ENCODE measurements around the gene ARG2. TPM values are rescaled to one million over a fixed set of nuclear protein-coding genes. Genes with fewer than 3 reads are reported as not detected.

Gene ARG2
- total RNA-seq, 1 experiment from 2014 or later = 1.1 TPM

DNA sequence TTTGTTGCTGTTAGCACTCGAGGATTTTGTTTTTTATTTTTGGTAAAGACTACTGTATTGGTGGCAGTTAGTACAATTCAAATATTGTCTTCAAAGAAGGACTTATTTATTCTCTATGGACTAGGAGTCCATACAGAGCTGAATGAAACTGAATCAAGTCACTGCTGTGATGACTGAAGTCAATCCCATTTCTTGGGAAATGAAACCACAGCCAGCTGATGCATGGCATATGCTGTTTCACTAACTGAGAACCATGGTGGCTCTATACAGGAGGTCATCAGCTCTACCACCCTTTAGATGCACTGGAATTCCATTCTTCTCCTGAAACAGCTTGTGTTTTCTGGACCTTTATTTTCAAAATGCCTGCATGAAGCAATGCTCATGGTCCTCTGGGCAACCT, 32.5 kb downstream of the ARG2 start:
- Histone ChIP-seq H4K20me1 (ENCODE audit: low read length) (no peaks in the 10 kb centered on the region), H3K79me2 (ENCODE audit: low read length) (no peaks in the 10 kb centered on the region), H3K9me3 (ENCODE audit: low read length) (no peaks in the 10 kb centered on the region), H3K36me3 (ENCODE audit: low read depth, low read length) (peaks cover 59% of the 10 kb centered on the region), H3K4me3 (ENCODE audit: low read length) (no peak overlapping the region), H3K9ac (ENCODE audit: low read length) (no peak overlapping the region), H3K4me2 (ENCODE audit: low read length) (no peak overlapping the region), H2AFZ (ENCODE audit: low read length) (no peak overlapping the region), H3K9me2 (replicated peaks; ENCODE audit: low read length) (no peaks in the 10 kb centered on the region), H3K27me3 (ENCODE audit: low read length) (no peaks in the 10 kb centered on the region), H3K4me1 (ENCODE audit: insufficient read depth, low read length) (no peaks in the 10 kb centered on the region), H3K27ac (ENCODE audit: low read length) (no peak overlapping the region), H3F3A (ENCODE audit: low read length, unreplicated experiment) (no peaks in the 10 kb centered on the region)
- intact Hi-C loops (cut with micrococcal nuclease) = no loop called here
- TF ChIP-seq, protein P1, sequence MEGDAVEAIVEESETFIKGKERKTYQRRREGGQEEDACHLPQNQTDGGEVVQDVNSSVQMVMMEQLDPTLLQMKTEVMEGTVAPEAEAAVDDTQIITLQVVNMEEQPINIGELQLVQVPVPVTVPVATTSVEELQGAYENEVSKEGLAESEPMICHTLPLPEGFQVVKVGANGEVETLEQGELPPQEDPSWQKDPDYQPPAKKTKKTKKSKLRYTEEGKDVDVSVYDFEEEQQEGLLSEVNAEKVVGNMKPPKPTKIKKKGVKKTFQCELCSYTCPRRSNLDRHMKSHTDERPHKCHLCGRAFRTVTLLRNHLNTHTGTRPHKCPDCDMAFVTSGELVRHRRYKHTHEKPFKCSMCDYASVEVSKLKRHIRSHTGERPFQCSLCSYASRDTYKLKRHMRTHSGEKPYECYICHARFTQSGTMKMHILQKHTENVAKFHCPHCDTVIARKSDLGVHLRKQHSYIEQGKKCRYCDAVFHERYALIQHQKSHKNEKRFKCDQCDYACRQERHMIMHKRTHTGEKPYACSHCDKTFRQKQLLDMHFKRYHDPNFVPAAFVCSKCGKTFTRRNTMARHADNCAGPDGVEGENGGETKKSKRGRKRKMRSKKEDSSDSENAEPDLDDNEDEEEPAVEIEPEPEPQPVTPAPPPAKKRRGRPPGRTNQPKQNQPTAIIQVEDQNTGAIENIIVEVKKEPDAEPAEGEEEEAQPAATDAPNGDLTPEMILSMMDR (conservative IDR thresholded peaks at IDR 0.05; ENCODE audit: low read depth, low read length) = no peak
- no peak for TF ChIP-seq EZH2phosphoT487 (IDR thresholded peaks at IDR 0.05; ENCODE audit: borderline replicate concordance, low read length)
- TF ChIP-seq EZH2 (IDR thresholded peaks at IDR 0.05; ENCODE audit: low read length, unreplicated experiment) = no peak
- POLR2A ChIA-PET (ENCODE audit: unreplicated experiment) = no interaction called here
- CTCF ChIA-PET = interaction anchor here (0.6 kb wide), 1 partner anchor 18 kb away, joined by 13 read pairs; no protein-coding TSS in a partner anchor
- no TSS peak for BruUV-seq (replicated peaks)
- ATAC-seq (no peak), DNase-seq (no peak)

DNA sequence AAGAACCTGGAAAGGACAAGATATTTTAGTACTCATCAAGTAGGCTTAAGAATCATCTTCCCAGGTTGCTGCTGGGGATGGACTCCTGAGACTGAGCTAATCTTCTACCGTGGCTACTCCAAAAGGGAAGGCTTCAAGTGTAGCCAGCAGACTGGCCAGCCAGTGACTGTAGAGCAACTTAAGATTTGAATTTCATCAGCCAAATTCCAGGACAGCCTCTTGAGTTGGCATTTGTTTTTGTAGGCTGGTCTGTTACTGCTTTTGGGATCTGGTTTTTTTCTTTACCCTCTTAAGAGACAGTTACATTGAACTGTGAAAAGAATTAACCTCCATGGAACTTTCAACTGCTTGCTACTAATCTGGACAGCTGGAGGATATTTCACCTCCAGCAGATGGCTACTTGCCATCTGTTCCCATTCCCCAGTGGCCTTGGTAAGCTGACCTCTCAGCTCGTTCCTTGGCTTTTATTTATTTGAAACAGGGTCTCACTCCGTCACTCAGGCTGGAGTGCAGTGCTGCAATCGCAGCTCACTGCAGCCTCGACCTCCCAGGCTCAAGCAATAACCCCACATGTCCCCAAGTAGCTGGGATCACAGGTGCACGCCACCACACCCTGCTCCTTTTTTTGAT, 34.0 kb downstream of the ARG2 start:
- TF ChIP-seq EZH2 (IDR thresholded peaks at IDR 0.05; ENCODE audit: low read length, unreplicated experiment) (no peak), EZH2phosphoT487 (IDR thresholded peaks at IDR 0.05; ENCODE audit: borderline replicate concordance, low read length) (no peak)
- TF ChIP-seq, protein P1 (conservative IDR thresholded peaks at IDR 0.05; ENCODE audit: low read depth, low read length) = no peak
- ATAC-seq (no peak), DNase-seq (no peak)
- Histone ChIP-seq H3K9ac (ENCODE audit: low read length) (no peak overlapping the region), H3K4me2 (ENCODE audit: low read length) (no peak overlapping the region), H3K4me3 (ENCODE audit: low read length) (no peak overlapping the region), H4K20me1 (ENCODE audit: low read length) (no peaks in the 10 kb centered on the region), H3K9me3 (ENCODE audit: low read length) (no peaks in the 10 kb centered on the region), H3K27me3 (ENCODE audit: low read length) (no peaks in the 10 kb centered on the region), H3F3A (ENCODE audit: low read length, unreplicated experiment) (no peaks in the 10 kb centered on the region), H3K9me2 (replicated peaks; ENCODE audit: low read length) (no peaks in the 10 kb centered on the region), H3K79me2 (ENCODE audit: low read length) (no peaks in the 10 kb centered on the region), H2AFZ (ENCODE audit: low read length) (no peak overlapping the region), H3K4me1 (ENCODE audit: insufficient read depth, low read length) (no peaks in the 10 kb centered on the region), H3K27ac (ENCODE audit: low read length) (no peak overlapping the region), H3K36me3 (ENCODE audit: low read depth, low read length) (peaks cover 59% of the 10 kb centered on the region)
- ChIA-PET POLR2A (ENCODE audit: unreplicated experiment) (no interaction called here), CTCF (interaction anchor here (0.6 kb wide), 1 partner anchor 52 kb away, joined by 5 read pairs; no protein-coding TSS in a partner anchor)
- intact Hi-C loops (cut with micrococcal nuclease) = no loop called here
- BruUV-seq (replicated peaks) = no TSS peak

DNA sequence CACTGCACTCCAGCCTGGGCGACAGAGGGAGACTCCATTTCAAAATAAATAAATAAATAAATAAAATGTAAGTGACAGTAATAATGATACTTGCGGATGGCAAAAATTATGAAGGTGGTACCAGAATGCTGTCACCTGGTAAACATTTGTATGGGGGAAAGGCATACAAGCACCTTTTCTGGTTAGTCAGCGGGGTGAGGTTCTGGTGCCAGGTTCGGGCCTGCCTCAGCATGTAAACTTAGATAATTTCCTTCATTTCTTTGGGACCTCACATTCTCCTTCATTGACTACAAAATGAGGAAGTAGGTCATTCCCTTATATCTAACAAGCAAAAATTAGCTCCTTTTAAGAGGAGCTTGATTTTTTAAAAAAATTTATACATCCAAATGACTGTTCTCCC, 43.9 kb downstream of the ARG2 start:
- Histone ChIP-seq H3K36me3 (ENCODE audit: low read depth, low read length) (peaks cover 12% of the 10 kb centered on the region), H3K27me3 (ENCODE audit: low read length) (no peaks in the 10 kb centered on the region), H3K9me3 (ENCODE audit: low read length) (no peaks in the 10 kb centered on the region), H3K79me2 (ENCODE audit: low read length) (peaks cover 63% of the 10 kb centered on the region), H3K4me3 (ENCODE audit: low read length) (no peak overlapping the region), H3F3A (ENCODE audit: low read length, unreplicated experiment) (no peaks in the 10 kb centered on the region), H4K20me1 (ENCODE audit: low read length) (peaks cover 18% of the 10 kb centered on the region; the same call in 1 of the 2 replicates), H3K4me1 (ENCODE audit: insufficient read depth, low read length) (no peaks in the 10 kb centered on the region), H3K27ac (ENCODE audit: low read length) (no peak overlapping the region), H3K9me2 (replicated peaks; ENCODE audit: low read length) (no peaks in the 10 kb centered on the region), H2AFZ (ENCODE audit: low read length) (no peak overlapping the region), H3K9ac (ENCODE audit: low read length) (no peak overlapping the region), H3K4me2 (ENCODE audit: low read length) (no peak overlapping the region)
- BruUV-seq (replicated peaks) = no TSS peak
- no peak for TF ChIP-seq EZH2 (IDR thresholded peaks at IDR 0.05; ENCODE audit: low read length, unreplicated experiment)
- TF ChIP-seq EZH2phosphoT487 (IDR thresholded peaks at IDR 0.05; ENCODE audit: borderline replicate concordance, low read length) = no peak
- TF ChIP-seq, protein P1 (conservative IDR thresholded peaks at IDR 0.05; ENCODE audit: low read depth, low read length) = no peak
- DNase-seq (no peak), ATAC-seq (no peak)
- ChIA-PET POLR2A (ENCODE audit: unreplicated experiment) (no interaction called here), CTCF (interaction anchor here (0.6 kb wide), 1 partner anchor 1934 kb away, joined by 4 read pairs; no protein-coding TSS in a partner anchor)
- intact Hi-C loops (cut with micrococcal nuclease) = no loop called here
